ENCODE data around the gene TSPAN18.

- TF ChIP-seq, protein P1, sequence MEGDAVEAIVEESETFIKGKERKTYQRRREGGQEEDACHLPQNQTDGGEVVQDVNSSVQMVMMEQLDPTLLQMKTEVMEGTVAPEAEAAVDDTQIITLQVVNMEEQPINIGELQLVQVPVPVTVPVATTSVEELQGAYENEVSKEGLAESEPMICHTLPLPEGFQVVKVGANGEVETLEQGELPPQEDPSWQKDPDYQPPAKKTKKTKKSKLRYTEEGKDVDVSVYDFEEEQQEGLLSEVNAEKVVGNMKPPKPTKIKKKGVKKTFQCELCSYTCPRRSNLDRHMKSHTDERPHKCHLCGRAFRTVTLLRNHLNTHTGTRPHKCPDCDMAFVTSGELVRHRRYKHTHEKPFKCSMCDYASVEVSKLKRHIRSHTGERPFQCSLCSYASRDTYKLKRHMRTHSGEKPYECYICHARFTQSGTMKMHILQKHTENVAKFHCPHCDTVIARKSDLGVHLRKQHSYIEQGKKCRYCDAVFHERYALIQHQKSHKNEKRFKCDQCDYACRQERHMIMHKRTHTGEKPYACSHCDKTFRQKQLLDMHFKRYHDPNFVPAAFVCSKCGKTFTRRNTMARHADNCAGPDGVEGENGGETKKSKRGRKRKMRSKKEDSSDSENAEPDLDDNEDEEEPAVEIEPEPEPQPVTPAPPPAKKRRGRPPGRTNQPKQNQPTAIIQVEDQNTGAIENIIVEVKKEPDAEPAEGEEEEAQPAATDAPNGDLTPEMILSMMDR (IDR thresholded peaks at IDR 0.05; ENCODE audit: insufficient read depth, low read depth, low read length) = no peak
- no peak for TF ChIP-seq EZH2 (IDR thresholded peaks at IDR 0.05; ENCODE audit: insufficient read depth, low read length)
Observed at GRCh38 chr11:44826922-44827643, 100.3 kb downstream of the TSPAN18 start.
